Choroid plexus epithelial cell (primary cell): ENCODE data around the gene RFFL.
"Not testable (repeated sequence)": the region's sequence is repeated elsewhere in the genome, so short reads cannot be mapped to it uniquely, and the experiment has no call there.

Source experiments
- DNase-seq: peaks from one replicate; pipeline ENCODE4 v3.0.0-alpha.2; 2010; ENCODE audit warnings: low read depth
- H3K4me3 ChIP-seq: 2 replicates; pipeline ENCODE4 v1.5.1; 2011; ENCODE audit warnings: low read depth, mild to moderate bottlenecking, control low read depth, low read length, moderate library complexity
- TF ChIP-seq, protein P1 (sequence below): conservative IDR thresholded peaks from 2 replicates; pipeline ENCODE4 v1.5.1; 2011; ENCODE audit warnings: low read depth, mild to moderate bottlenecking, control low read depth, inconsistent platforms, low read length, moderate library complexity

The RFFL gene

DNA sequence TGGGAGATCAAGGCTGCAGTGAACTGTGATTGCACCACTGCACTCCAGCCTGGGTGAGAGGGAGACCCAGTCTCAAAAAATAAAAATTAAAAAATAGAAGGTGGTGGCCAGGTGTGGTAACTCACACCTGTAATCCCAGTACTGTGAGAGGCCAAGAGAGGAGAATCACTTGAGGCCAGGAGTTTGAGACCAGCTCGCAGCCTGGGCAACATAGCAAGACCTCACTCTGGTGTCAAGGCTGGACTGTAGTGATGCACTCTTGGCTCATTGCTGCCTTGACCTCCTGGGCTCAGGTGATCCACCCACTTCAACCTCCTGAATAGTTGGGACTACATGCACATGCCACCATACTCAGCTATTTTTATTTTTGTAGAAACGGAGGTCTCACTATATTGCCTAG is 13.3 kb downstream of the RFFL start:
- TF ChIP-seq, protein P1, sequence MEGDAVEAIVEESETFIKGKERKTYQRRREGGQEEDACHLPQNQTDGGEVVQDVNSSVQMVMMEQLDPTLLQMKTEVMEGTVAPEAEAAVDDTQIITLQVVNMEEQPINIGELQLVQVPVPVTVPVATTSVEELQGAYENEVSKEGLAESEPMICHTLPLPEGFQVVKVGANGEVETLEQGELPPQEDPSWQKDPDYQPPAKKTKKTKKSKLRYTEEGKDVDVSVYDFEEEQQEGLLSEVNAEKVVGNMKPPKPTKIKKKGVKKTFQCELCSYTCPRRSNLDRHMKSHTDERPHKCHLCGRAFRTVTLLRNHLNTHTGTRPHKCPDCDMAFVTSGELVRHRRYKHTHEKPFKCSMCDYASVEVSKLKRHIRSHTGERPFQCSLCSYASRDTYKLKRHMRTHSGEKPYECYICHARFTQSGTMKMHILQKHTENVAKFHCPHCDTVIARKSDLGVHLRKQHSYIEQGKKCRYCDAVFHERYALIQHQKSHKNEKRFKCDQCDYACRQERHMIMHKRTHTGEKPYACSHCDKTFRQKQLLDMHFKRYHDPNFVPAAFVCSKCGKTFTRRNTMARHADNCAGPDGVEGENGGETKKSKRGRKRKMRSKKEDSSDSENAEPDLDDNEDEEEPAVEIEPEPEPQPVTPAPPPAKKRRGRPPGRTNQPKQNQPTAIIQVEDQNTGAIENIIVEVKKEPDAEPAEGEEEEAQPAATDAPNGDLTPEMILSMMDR, result no peak
- DNase-seq, result no peak
- no peak overlapping the region for H3K4me3 ChIP-seq

DNA sequence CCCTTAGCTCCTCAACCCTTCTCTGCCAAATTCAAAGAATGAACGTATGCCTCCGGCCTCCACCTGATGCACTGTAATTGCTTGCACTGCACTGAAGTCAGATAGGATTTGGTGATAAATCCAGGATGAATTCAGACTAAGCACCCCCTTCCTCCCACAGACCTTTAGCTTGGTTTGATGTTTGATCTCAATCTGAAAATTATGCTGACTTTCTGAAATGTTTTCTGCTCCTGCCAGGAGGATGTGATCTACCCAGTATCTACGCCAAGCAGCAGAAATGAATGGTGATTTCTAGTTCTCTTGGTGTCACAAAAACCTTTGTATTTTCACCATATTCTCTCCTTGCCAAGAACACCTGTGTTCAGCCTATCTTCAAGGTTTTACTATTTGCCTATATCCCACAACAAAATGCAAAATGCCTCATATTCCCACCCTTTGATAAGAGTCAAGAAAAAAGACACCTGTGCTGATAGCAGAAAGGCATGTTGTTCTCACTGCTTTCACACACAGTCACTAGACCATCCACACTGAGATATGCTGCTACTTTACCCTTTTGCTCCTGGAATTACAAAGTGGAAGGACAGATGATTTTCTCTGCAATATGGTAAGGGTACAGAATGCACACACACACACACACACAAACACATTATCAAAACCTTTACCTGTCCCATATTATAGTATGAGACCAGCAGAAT is 14.7 kb downstream of the RFFL start:
- no peak for DNase-seq
- TF ChIP-seq, protein P1, result no peak
- H3K4me3 ChIP-seq, result no peak overlapping the region

DNA sequence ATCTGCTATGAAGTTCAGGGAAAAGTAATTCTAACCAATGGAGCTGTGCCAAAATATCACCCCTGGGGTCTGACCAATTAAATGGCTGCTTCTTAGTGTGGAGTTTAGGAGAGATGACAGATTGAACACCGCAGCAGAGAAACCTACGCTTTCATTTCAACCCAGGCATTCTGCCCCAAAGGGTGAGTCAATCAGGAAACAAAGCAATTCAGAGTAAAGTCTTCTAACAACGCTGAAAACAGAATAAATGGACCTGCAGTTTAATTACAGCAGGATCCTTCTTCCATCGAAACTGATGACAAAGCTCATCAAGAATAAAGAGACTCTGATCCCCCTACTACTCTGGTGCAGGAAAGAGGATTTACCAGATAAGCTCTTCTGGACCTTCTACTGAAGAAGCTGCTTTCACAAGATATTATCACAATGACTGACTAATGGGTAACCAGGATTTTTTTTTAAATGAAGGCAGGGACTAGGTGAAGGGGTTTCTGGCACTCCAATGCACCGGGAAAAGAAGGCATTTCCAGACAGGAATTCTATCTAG is 16.7 kb downstream of the RFFL start:
- TF ChIP-seq, protein P1, result no peak
- H3K4me3 ChIP-seq, result peak overlapping the region; percentile 14
- peak; percentile 84 for DNase-seq

DNA sequence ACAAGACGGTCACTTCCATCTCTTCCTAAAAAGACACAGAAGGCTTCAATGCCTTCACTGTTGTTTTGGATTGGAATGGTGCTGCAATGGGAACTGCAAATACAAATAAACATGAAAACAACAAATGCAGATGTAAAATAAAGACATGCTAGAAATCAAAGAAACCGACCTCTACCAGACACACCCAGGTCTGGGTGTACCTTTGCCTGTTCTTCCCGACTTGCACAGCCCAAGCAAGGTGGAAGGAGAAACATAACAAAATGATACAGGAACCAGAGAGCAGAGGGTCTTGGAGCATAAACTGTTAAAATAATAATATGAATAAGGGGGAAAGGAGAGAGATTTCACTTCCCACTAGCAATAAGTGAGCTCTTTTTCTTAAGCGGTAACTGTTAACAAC is 17.3 kb downstream of the RFFL start:
- DNase-seq, result no peak
- H3K4me3 ChIP-seq, result no peak overlapping the region
- TF ChIP-seq, protein P1, result no peak

DNA sequence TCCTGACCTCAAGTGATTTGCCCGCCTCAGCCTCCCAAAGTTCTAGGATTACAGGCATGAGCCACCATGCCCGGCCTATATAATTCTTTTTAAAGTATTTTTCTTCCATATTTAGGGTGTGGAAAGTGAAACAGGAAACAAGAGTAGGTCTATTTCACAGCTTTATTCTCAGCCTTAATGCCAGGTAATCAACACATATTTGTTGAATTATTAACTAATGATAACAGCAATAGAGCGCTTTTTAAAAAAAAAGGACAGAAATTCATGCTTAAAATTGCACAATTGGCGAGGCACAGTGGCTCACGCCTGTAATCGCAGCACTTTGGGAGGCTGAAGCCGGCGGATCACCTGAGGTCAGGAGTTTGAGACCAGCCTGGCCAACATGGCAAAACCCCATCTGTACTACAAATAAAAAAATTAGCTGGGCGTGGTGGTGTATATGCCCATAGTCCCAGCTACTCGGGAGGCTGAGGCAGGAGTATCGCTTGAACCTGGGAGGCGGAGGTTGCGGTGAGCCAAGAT is 18.0 kb downstream of the RFFL start:
- not testable (repeated sequence) for DNase-seq

DNA sequence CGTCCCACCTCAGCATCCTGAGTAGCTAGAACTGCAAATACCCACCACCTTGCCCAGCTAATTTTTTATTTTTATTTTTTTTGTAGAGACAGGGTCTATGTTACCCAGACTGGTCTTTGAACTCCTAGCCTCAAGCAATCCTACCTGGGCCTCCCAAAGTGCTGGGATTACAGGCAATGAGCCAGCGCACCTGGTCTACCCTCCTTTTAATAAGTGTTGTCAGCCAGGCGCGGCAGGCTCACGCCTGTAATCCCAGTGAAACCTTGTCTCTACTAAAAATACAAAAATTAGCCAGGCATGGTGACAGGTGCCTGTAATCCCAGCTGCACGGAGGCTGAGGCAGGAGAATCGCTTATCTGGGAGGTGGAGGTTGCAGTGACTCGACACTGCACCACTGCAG is 19.3 kb downstream of the RFFL start:
- no peak for DNase-seq
- H3K4me3 ChIP-seq, result no peak overlapping the region
- TF ChIP-seq, protein P1, result no peak

More for the DNA sequence above, 18.0 kb downstream of the RFFL start:
- H3K4me3 ChIP-seq, result not testable (repeated sequence)

DNA sequence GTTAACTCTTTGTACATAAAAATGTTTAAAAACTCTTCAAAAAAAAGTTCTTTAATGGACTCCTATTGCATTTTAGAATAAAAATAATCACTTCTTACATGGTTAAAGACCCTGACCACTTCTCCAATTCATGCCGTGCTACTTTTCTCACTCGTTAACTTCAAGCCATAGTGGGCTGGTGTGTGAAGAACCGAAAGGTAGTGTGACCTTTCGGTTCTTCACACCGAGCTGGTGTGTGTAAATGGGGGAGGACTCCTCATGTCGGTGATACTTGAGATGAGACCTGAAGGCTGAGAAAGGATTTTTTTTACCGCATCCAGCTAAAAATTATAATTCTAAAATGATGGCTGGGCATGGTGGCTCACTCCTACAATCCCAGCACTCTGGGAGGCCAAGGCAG is 22.1 kb downstream of the RFFL start:
- TF ChIP-seq, protein P1, result no peak
- no peak overlapping the region for H3K4me3 ChIP-seq
- DNase-seq, result no peak
